SH-SY5Y (cell line): ENCODE data around the gene BCR.

Experiments used
- GATA2 ChIP-seq: IDR thresholded peaks from 2 replicates; pipeline ENCODE4 v1.6.1; 2011; ENCODE audit warnings: mild to moderate bottlenecking, low read depth, low read length
- GATA3 ChIP-seq: IDR thresholded peaks from 2 replicates; pipeline ENCODE4 v1.6.1; 2011; ENCODE audit warnings: low read depth, mild to moderate bottlenecking, low read length, moderate library complexity

DNA sequence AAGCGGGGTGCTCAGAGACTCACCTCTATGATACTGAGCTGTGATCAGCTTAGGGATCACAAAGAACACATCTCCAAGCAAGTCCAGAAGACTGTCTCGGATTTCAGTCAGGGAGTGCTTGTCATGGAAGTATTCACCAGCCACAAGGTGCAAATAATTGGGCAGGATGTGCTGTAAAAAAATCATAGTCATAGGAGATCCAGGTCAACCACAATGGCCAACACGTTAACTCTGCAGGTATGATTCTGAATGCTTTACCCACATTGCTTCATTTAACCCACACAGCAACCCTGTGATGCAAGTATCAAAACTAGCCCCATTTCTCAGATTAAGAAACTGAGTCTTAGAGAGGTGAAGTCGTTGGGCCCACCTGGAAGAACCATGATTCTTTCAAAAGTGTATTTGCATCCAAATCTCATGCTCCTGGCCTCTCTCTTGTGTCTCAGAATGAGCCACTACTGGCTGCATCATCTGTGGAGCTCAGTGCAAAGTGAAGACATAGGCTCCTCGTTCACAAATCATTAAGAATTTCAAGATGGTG is 179.3 kb downstream of the BCR start:
- no peak for TF ChIP-seq GATA3
- TF ChIP-seq GATA2, result no peak
